HK-2 (cell line): ENCODE results near the gene GATA5.
"Not testable (repeated sequence)": the region's sequence is repeated elsewhere in the genome, so short reads cannot be mapped to it uniquely, and the experiment has no call there.

Experiments
- DNase-seq: peaks from one replicate; pipeline ENCODE4 v3.0.0-alpha.2; 2018; ENCODE audit not compliant: unreplicated experiment

GATA5 gene

GRCh38 chr20:62430311-62430853 lies 45.4 kb downstream of the GATA5 start:
- no peak for DNase-seq

- DNase-seq: no peak
Observed at GRCh38 chr20:62429455-62430310, 46.1 kb downstream of the GATA5 start.

DNA sequence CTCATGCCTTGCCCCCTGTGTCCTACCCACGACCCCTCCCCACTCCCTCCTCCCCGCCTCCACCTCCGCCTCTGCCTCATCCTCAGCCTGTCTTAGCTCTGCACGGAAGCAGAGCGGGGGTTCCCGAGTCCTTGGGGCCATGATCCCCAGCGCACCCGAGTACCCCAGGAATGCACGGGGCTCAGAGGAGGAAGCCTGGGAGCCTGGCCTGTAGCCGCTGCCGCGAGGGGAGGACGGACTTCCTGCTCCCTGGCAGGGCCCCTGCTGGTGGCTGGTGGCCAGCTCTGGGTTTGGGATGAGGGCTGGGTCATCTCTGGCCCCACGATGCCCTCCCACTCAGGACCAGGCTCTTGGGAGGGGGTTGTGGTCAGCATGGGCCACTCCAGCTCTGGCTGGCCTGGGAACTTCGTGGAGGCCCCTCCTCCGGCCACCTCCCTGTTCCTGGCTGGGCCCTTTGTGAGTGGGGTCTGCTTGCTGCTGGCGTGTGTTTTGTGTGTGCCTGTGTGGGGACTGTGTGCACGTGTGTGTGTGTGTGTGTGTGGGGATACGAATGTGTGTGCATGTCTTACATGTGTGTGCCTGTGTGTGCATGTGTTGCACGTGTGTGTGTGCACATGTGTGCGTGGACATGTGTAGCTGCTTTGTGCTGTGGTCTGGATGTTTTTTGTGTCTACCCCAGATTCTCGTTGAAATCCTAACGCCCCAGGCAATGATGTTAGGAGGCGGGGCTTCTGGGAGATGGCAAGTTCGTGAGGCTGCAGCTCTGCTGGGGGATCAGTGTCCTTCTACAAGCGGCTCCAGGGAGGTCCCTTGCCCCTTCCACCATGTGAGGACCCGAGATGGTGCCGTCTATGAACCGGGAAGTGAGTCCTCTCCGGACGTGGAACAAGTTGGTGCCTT lies 47.1 kb downstream of the GATA5 start:
- no peak for DNase-seq

- no peak for DNase-seq
Observed at GRCh38 chr20:62428002-62428372, 47.8 kb downstream of the GATA5 start.

- no peak for DNase-seq
Observed at GRCh38 chr20:62427172-62428001, 48.4 kb downstream of the GATA5 start, which contains the start of gene RBBP8NL. TSS of gene RBBP8NL (minus strand) at chr20:62427539. CDS start at chr20:62419647, 7,892 bp downstream.

GRCh38 chr20:62426699-62427131 lies 49.1 kb downstream of the GATA5 start:
- DNase-seq: no peak

GRCh38 chr20:62426059-62426348 lies 49.8 kb downstream of the GATA5 start:
- not testable (repeated sequence) for DNase-seq

DNA sequence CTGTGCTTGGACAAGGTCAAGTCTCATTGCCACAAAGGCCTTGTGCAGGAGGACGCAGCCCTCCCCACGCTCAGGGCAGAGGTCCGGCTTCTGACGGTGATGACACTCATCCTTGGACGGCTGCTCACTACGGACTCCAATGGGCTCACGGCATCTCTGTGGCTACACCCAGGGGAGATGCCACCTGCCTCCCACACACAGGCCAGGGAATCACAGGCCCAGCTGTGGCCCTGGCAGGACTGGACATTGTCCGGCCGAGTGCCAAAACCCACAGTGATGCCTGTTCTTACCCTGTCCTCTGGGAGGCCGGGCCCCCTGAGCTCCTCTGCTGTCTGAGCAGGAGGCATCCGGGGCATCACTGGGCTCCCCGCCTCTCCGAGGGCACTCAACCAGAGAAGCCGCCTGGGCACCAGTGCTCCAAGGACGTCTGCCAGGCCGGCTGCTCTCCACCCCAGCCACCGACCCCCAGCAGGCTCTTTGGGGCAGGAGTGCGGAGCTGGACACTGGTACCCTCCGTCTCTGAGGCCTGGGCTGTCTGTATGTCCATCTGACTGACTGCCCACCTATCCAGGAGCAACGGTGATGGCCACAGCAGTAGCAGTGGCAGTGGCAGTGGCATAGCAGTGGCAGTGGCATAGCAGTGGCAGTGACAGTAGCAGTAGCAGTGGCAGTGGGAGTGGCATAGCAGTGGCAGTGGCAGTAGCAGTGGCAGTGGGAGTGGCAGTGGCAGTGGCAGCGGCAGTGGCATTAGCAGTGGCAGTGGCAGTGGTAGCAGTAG lies 50.3 kb downstream of the GATA5 start:
- no peak for DNase-seq

- DNase-seq: no peak
Observed at GRCh38 chr20:62424249-62425107, 51.3 kb downstream of the GATA5 start.

- DNase-seq: no peak
Observed at GRCh38 chr20:62423326-62423706, 52.5 kb downstream of the GATA5 start.

DNA sequence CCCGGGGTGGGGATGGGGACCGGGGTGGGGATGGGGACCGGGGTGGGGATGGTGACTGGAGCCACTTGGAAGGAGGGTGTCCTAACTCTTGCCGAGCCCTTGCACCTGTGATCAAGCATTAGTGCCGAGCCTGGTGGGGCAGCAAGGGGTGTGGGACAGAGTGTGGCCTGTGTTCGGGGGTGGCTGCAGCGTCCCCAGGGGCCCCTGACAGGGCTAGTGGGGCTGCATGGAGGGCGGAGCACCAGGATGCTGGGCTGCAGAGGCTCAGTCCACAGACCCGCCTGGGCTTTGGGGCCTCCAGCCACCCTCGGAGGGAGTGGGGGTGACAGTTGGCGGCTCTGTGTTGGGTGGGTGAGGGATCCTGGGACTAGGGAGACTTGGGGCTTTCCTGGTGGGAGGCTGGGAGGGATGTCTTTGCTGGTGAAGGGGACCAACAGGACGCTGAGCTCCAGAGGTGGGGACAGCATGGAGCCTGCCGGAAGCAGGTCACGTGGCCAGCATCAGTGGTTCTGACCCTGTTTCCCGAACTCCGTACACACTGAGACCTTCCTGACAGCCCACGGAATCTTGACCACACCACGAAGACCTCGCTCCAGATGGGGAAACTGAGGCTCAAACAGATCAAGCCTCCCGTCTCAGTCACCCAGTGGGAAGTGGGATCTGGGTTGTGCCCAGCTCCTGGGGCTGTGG lies 53.0 kb downstream of the GATA5 start:
- DNase-seq: no peak

GRCh38 chr20:62421716-62421990 lies 54.1 kb downstream of the GATA5 start:
- no peak for DNase-seq

DNA sequence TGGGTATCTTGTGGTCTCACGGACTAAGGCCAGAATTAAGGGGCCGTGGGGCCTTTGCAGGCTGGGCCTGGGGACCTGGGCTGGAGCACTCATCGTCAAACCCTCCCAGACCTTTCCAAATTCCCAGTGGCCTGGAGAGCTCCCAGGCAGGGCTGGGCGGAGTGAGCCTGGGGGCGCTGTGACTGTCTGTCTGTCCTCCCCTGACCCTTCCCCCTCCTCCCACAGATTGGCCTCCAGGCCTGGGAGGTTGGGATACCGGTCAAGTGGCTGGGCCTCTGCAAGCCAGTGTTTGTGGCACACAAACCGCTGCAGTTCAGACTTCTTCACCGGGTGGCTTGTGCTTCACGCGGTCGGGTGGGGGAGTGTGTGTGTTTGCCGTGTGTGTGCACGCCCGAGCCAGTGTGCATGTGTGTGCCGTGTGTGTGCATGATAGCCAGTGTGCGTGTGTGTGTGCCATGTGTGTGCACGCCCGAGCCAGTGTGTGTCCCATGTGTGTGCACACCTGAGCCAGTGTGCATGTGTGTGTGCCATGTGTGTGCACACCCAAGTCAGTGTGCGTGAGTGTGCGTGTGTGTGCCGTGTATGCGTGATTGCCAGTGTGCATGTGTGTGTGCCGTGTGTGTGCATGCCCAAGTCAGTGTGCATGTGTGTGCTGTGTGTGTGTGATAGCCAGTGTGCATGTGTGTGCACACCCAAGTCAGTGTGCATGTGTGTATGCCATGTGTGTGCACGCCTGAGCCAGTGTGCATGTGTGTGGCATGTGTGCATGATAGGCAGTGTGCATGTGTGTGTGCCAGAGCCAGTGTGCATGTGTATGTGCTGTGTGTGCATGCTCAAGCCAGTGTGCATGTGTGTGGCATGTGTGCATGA lies 54.7 kb downstream of the GATA5 start:
- DNase-seq: no peak

DNA sequence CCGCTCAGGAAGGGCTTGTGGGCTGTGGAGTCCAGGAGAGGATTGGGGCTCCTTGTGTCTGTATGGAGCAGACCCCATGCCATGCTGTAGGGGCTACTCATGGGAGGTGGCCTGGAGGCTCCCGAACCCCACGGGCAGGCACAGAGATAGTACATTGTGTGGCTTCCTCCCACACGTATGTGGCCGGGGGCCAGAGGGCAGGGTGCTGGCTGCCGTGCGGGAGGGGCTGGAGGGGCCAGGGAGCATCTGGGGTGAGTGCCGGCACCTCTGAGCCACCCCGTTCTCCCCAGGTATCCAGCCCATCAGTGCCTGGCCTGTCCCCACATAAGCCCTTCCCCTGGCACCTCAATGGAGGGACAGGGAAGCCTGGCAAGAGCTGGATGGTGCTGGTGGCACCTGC lies 56.0 kb downstream of the GATA5 start:
- DNase-seq: no peak

GRCh38 chr20:62418709-62419487 lies 56.9 kb downstream of the GATA5 start:
- DNase-seq: no peak

- no peak for DNase-seq
Observed at GRCh38 chr20:62417981-62418708, 57.6 kb downstream of the GATA5 start.
